T-helper 2 cell treated with Interferon-gamma antibody and Interleukin-4, amounts not matched to agents 5 μg/mL and 100 μg/mL, for 36 hours (primary cell): ENCODE results near the gene TUBB8B.
"Not testable (repeated sequence)": the region's sequence is repeated elsewhere in the genome, so short reads cannot be mapped to it uniquely, and the experiment has no call there.

Source experiments
- DNase-seq: peaks from one replicate; pipeline ENCODE4 v3.0.0; 2021; ENCODE audit warnings: low spot score
- H3K27ac Mint-ChIP-seq: one replicate; pipeline ENCODE4 v1.8.0; 2021; ENCODE audit warnings: mild to moderate bottlenecking, mixed read lengths
- H3K27me3 Mint-ChIP-seq: one replicate; pipeline ENCODE4 v1.8.0; 2021; ENCODE audit warnings: low read depth, mixed read lengths
- H3K36me3 Mint-ChIP-seq: one replicate; pipeline ENCODE4 v1.8.0; 2021; ENCODE audit warnings: low read depth, mixed read lengths
- H3K4me1 Mint-ChIP-seq: one replicate; pipeline ENCODE4 v1.8.0; 2021; ENCODE audit warnings: low read depth, mixed read lengths
- H3K4me3 Mint-ChIP-seq: one replicate; pipeline ENCODE4 v1.8.0; 2022; ENCODE audit warnings: mild to moderate bottlenecking, moderate library complexity, mixed read lengths
- H3K9me3 Mint-ChIP-seq: one replicate; pipeline ENCODE4 v1.8.0; 2021; ENCODE audit warnings: mixed read lengths

The TUBB8B gene

GRCh38 chr18:73181-73777 is 23.9 kb upstream of the TUBB8B start:
- H3K36me3 Mint-ChIP-seq, DNase-seq, H3K9me3 Mint-ChIP-seq, H3K27ac Mint-ChIP-seq, H3K4me3 Mint-ChIP-seq, H3K27me3 Mint-ChIP-seq, H3K4me1 Mint-ChIP-seq: not testable (repeated sequence)

- H3K9me3 Mint-ChIP-seq, DNase-seq, H3K36me3 Mint-ChIP-seq, H3K4me1 Mint-ChIP-seq, H3K27ac Mint-ChIP-seq, H3K27me3 Mint-ChIP-seq, H3K4me3 Mint-ChIP-seq: not testable (repeated sequence)
Observed at GRCh38 chr18:67701-68100, 18.3 kb upstream of the TUBB8B start.

- peaks cover 12% of the 10 kb centered on the region for H3K27me3 Mint-ChIP-seq
- not testable (repeated sequence) for H3K4me1 Mint-ChIP-seq, DNase-seq, H3K9me3 Mint-ChIP-seq, H3K27ac Mint-ChIP-seq, H3K4me3 Mint-ChIP-seq, H3K36me3 Mint-ChIP-seq
Observed at GRCh38 chr18:64279-64678, 14.9 kb upstream of the TUBB8B start.

GRCh38 chr18:63656-64055 is 14.2 kb upstream of the TUBB8B start:
- not testable (repeated sequence) for H3K4me1 Mint-ChIP-seq, DNase-seq, H3K9me3 Mint-ChIP-seq, H3K27ac Mint-ChIP-seq, H3K4me3 Mint-ChIP-seq, H3K36me3 Mint-ChIP-seq
- H3K27me3 Mint-ChIP-seq: peaks cover 12% of the 10 kb centered on the region

GRCh38 chr18:54388-54787 is 5.0 kb upstream of the TUBB8B start:
- not testable (repeated sequence) for H3K36me3 Mint-ChIP-seq, H3K27me3 Mint-ChIP-seq, H3K4me1 Mint-ChIP-seq, H3K4me3 Mint-ChIP-seq, DNase-seq, H3K27ac Mint-ChIP-seq, H3K9me3 Mint-ChIP-seq

- DNase-seq, H3K4me3 Mint-ChIP-seq, H3K27ac Mint-ChIP-seq, H3K9me3 Mint-ChIP-seq, H3K36me3 Mint-ChIP-seq, H3K27me3 Mint-ChIP-seq, H3K4me1 Mint-ChIP-seq: not testable (repeated sequence)
Observed at GRCh38 chr18:48696-49095, 719 bp downstream of the TUBB8B start.

GRCh38 chr18:13177-13576 is 36.2 kb downstream of the TUBB8B start:
- not testable (repeated sequence) for H3K36me3 Mint-ChIP-seq, DNase-seq, H3K4me1 Mint-ChIP-seq, H3K27ac Mint-ChIP-seq, H3K4me3 Mint-ChIP-seq, H3K27me3 Mint-ChIP-seq, H3K9me3 Mint-ChIP-seq

GRCh38 chr18:12773-13172 is 36.6 kb downstream of the TUBB8B start:
- H3K4me1 Mint-ChIP-seq, H3K9me3 Mint-ChIP-seq, H3K27ac Mint-ChIP-seq, DNase-seq, H3K27me3 Mint-ChIP-seq, H3K4me3 Mint-ChIP-seq, H3K36me3 Mint-ChIP-seq: not testable (repeated sequence)

- not testable (repeated sequence) for H3K4me1 Mint-ChIP-seq, DNase-seq, H3K27me3 Mint-ChIP-seq, H3K4me3 Mint-ChIP-seq, H3K9me3 Mint-ChIP-seq, H3K27ac Mint-ChIP-seq, H3K36me3 Mint-ChIP-seq
Observed at GRCh38 chr18:11383-12274, 37.8 kb downstream of the TUBB8B start.

GRCh38 chr18:10624-11184 is 38.7 kb downstream of the TUBB8B start:
- not testable (repeated sequence) for DNase-seq, H3K27me3 Mint-ChIP-seq, H3K27ac Mint-ChIP-seq, H3K4me1 Mint-ChIP-seq, H3K4me3 Mint-ChIP-seq, H3K9me3 Mint-ChIP-seq, H3K36me3 Mint-ChIP-seq

GRCh38 chr18:9937-10336 is 39.5 kb downstream of the TUBB8B start:
- not testable (repeated sequence) for H3K4me1 Mint-ChIP-seq, H3K4me3 Mint-ChIP-seq, DNase-seq, H3K36me3 Mint-ChIP-seq, H3K27ac Mint-ChIP-seq, H3K27me3 Mint-ChIP-seq, H3K9me3 Mint-ChIP-seq
